ENCODE measurements around the gene INTS3. TPM values are rescaled to one million over a fixed set of nuclear protein-coding genes. Genes with fewer than 3 reads are reported as not detected.

The INTS3 gene
- total and polyA plus RNA-seq, 10 of the 15 experiments (the other 5 are each of a cell fraction or from before 2014, with no cell fraction given) = 12.6 to 87.4 (median 30.8) TPM

DNA sequence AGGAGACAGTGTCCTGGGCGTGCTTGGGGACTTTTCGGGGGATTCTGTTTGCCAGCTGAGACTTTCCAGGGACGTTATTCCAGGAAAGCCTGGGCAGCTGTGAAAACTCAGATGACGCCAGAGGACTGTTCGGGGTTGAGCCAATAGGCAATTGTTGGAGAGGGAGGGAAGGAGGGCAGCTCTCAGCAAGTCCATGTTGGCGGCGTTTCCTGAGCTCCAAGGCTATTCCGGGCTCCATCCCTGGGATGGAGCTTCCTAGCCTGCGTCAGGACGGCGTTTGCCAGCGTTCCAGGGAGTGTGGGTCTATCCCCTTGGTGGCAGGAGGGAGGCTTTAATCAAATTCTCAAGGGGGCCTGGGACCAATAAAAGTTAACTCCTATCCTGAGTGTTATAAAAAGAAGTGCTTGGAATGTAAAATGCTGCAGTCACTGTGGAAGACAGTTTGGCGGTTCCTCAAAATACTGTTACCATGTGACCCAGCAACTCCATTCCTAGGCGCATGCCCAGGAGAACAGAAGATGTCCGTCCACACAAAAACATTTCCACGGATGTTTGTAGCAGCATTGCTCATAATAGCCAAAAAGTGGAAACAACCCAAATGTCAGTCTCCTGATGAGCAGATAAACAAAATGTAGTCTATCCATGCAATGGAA lies 62.6 kb downstream of the INTS3 start (continued):
- TF ChIP-seq, protein P1, sequence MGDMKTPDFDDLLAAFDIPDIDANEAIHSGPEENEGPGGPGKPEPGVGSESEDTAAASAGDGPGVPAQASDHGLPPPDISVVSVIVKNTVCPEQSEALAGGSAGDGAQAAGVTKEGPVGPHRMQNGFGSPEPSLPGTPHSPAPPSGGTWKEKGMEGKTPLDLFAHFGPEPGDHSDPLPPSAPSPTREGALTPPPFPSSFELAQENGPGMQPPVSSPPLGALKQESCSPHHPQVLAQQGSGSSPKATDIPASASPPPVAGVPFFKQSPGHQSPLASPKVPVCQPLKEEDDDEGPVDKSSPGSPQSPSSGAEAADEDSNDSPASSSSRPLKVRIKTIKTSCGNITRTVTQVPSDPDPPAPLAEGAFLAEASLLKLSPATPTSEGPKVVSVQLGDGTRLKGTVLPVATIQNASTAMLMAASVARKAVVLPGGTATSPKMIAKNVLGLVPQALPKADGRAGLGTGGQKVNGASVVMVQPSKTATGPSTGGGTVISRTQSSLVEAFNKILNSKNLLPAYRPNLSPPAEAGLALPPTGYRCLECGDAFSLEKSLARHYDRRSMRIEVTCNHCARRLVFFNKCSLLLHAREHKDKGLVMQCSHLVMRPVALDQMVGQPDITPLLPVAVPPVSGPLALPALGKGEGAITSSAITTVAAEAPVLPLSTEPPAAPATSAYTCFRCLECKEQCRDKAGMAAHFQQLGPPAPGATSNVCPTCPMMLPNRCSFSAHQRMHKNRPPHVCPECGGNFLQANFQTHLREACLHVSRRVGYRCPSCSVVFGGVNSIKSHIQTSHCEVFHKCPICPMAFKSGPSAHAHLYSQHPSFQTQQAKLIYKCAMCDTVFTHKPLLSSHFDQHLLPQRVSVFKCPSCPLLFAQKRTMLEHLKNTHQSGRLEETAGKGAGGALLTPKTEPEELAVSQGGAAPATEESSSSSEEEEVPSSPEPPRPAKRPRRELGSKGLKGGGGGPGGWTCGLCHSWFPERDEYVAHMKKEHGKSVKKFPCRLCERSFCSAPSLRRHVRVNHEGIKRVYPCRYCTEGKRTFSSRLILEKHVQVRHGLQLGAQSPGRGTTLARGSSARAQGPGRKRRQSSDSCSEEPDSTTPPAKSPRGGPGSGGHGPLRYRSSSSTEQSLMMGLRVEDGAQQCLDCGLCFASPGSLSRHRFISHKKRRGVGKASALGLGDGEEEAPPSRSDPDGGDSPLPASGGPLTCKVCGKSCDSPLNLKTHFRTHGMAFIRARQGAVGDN (IDR thresholded peaks at IDR 0.05) = no peak
- TF ChIP-seq EGR1 (IDR thresholded peaks at IDR 0.05; ENCODE audit: borderline replicate concordance in 1 of 2, low read depth in 2 of 2, low read length in 2 of 2) (no peak), SRF (IDR thresholded peaks at IDR 0.05; ENCODE audit: low read depth in 2 of 2, low read length in 2 of 2) (no peak), RAD51 (IDR thresholded peaks at IDR 0.05) (no peak), ASH2L (IDR thresholded peaks at IDR 0.05; ENCODE audit: borderline replicate concordance, low read depth) (no peak), BHLHE40 (IDR thresholded peaks at IDR 0.05; ENCODE audit: borderline replicate concordance in 1 of 2, low read depth in 2 of 2, low read length in 1 of 2) (no peak), CBFB (IDR thresholded peaks at IDR 0.05; ENCODE audit: low read depth) (no peak), EZH2 (IDR thresholded peaks at IDR 0.05; ENCODE audit: borderline replicate concordance, control insufficient read depth, low read depth, low read length) (no peak), NFYB (IDR thresholded peaks at IDR 0.05; ENCODE audit: insufficient read depth, low read depth, low read length) (no peak), FOXK2 (IDR thresholded peaks at IDR 0.05) (no peak)
- TF ChIP-seq, protein P2, sequence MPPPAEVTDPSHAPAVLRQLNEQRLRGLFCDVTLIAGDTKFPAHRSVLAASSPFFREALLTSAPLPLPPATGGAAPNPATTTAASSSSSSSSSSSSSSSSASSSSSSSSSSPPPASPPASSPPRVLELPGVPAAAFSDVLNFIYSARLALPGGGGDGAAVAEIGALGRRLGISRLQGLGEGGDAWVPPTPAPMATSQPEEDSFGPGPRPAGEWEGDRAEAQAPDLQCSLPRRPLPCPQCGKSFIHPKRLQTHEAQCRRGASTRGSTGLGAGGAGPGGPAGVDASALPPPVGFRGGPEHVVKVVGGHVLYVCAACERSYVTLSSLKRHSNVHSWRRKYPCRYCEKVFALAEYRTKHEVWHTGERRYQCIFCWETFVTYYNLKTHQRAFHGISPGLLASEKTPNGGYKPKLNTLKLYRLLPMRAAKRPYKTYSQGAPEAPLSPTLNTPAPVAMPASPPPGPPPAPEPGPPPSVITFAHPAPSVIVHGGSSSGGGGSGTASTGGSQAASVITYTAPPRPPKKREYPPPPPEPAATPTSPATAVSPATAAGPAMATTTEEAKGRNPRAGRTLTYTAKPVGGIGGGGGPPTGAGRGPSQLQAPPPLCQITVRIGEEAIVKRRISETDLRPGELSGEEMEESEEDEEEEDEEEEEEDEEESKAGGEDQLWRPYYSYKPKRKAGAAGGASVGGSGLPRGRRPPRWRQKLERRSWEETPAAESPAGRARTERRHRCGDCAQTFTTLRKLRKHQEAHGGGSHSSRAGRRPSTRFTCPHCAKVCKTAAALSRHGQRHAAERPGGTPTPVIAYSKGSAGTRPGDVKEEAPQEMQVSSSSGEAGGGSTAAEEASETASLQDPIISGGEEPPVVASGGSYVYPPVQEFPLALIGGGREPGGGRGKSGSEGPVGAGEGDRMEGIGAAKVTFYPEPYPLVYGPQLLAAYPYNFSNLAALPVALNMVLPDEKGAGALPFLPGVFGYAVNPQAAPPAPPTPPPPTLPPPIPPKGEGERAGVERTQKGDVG (CRISPR knock-in tag; IDR thresholded peaks at IDR 0.05) = no peak
- TF ChIP-seq, protein P3, sequence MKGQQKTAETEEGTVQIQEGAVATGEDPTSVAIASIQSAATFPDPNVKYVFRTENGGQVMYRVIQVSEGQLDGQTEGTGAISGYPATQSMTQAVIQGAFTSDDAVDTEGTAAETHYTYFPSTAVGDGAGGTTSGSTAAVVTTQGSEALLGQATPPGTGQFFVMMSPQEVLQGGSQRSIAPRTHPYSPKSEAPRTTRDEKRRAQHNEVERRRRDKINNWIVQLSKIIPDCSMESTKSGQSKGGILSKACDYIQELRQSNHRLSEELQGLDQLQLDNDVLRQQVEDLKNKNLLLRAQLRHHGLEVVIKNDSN (IDR thresholded peaks at IDR 0.05; ENCODE audit: borderline replicate concordance, extremely low read length, insufficient read depth, low read depth, low read length) = peak; percentile 33
- TF ChIP-seq, protein P4, sequence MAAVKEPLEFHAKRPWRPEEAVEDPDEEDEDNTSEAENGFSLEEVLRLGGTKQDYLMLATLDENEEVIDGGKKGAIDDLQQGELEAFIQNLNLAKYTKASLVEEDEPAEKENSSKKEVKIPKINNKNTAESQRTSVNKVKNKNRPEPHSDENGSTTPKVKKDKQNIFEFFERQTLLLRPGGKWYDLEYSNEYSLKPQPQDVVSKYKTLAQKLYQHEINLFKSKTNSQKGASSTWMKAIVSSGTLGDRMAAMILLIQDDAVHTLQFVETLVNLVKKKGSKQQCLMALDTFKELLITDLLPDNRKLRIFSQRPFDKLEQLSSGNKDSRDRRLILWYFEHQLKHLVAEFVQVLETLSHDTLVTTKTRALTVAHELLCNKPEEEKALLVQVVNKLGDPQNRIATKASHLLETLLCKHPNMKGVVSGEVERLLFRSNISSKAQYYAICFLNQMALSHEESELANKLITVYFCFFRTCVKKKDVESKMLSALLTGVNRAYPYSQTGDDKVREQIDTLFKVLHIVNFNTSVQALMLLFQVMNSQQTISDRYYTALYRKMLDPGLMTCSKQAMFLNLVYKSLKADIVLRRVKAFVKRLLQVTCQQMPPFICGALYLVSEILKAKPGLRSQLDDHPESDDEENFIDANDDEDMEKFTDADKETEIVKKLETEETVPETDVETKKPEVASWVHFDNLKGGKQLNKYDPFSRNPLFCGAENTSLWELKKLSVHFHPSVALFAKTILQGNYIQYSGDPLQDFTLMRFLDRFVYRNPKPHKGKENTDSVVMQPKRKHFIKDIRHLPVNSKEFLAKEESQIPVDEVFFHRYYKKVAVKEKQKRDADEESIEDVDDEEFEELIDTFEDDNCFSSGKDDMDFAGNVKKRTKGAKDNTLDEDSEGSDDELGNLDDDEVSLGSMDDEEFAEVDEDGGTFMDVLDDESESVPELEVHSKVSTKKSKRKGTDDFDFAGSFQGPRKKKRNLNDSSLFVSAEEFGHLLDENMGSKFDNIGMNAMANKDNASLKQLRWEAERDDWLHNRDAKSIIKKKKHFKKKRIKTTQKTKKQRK (IDR thresholded peaks at IDR 0.05; ENCODE audit: low read depth, low read length) = no peak
- TF ChIP-seq, protein P5, sequence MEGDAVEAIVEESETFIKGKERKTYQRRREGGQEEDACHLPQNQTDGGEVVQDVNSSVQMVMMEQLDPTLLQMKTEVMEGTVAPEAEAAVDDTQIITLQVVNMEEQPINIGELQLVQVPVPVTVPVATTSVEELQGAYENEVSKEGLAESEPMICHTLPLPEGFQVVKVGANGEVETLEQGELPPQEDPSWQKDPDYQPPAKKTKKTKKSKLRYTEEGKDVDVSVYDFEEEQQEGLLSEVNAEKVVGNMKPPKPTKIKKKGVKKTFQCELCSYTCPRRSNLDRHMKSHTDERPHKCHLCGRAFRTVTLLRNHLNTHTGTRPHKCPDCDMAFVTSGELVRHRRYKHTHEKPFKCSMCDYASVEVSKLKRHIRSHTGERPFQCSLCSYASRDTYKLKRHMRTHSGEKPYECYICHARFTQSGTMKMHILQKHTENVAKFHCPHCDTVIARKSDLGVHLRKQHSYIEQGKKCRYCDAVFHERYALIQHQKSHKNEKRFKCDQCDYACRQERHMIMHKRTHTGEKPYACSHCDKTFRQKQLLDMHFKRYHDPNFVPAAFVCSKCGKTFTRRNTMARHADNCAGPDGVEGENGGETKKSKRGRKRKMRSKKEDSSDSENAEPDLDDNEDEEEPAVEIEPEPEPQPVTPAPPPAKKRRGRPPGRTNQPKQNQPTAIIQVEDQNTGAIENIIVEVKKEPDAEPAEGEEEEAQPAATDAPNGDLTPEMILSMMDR (IDR thresholded peaks at IDR 0.05 in 2 of 3, conservative IDR thresholded peaks at IDR 0.05 in 1 of 3; ENCODE audit: control insufficient read depth in 2 of 3, extremely low read depth in 1 of 3, insufficient read depth in 1 of 3, low read depth in 3 of 3, low read length in 3 of 3) = no peak

Measured in GM12878 (cell line).